Measurements from ENCODE around the gene MEIOSIN.

- TF ChIP-seq, protein P1, sequence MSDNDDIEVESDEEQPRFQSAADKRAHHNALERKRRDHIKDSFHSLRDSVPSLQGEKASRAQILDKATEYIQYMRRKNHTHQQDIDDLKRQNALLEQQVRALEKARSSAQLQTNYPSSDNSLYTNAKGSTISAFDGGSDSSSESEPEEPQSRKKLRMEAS (IDR thresholded peaks at IDR 0.05): no peak
- TF ChIP-seq CREB1 (IDR thresholded peaks at IDR 0.05; ENCODE audit: low read depth) (no peak), FOXM1 (IDR thresholded peaks at IDR 0.05; ENCODE audit: borderline replicate concordance, low read depth) (no peak), RAD21 (IDR thresholded peaks at IDR 0.05; ENCODE audit: low read depth) (no peak), EP300 (IDR thresholded peaks at IDR 0.05; ENCODE audit: borderline replicate concordance) (no peak), YY1 (IDR thresholded peaks at IDR 0.05; ENCODE audit: low read depth) (no peak), TAF1 (IDR thresholded peaks at IDR 0.05; ENCODE audit: low read depth) (no peak), NFIC (IDR thresholded peaks at IDR 0.05) (no peak), CEBPB (IDR thresholded peaks at IDR 0.05) (no peak), EGR1 (IDR thresholded peaks at IDR 0.05) (no peak), TCF12 (IDR thresholded peaks at IDR 0.05; ENCODE audit: low read depth) (no peak), ZBTB7A (IDR thresholded peaks at IDR 0.05; ENCODE audit: low read depth) (no peak)
- TF ChIP-seq, protein P2, sequence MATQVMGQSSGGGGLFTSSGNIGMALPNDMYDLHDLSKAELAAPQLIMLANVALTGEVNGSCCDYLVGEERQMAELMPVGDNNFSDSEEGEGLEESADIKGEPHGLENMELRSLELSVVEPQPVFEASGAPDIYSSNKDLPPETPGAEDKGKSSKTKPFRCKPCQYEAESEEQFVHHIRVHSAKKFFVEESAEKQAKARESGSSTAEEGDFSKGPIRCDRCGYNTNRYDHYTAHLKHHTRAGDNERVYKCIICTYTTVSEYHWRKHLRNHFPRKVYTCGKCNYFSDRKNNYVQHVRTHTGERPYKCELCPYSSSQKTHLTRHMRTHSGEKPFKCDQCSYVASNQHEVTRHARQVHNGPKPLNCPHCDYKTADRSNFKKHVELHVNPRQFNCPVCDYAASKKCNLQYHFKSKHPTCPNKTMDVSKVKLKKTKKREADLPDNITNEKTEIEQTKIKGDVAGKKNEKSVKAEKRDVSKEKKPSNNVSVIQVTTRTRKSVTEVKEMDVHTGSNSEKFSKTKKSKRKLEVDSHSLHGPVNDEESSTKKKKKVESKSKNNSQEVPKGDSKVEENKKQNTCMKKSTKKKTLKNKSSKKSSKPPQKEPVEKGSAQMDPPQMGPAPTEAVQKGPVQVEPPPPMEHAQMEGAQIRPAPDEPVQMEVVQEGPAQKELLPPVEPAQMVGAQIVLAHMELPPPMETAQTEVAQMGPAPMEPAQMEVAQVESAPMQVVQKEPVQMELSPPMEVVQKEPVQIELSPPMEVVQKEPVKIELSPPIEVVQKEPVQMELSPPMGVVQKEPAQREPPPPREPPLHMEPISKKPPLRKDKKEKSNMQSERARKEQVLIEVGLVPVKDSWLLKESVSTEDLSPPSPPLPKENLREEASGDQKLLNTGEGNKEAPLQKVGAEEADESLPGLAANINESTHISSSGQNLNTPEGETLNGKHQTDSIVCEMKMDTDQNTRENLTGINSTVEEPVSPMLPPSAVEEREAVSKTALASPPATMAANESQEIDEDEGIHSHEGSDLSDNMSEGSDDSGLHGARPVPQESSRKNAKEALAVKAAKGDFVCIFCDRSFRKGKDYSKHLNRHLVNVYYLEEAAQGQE (IDR thresholded peaks at IDR 0.05; ENCODE audit: low read depth): no peak
- TF ChIP-seq, protein P3, sequence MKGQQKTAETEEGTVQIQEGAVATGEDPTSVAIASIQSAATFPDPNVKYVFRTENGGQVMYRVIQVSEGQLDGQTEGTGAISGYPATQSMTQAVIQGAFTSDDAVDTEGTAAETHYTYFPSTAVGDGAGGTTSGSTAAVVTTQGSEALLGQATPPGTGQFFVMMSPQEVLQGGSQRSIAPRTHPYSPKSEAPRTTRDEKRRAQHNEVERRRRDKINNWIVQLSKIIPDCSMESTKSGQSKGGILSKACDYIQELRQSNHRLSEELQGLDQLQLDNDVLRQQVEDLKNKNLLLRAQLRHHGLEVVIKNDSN (IDR thresholded peaks at IDR 0.05): no peak
Measured at GRCh38 chr19:45777395-45777961, 44.2 kb downstream of the MEIOSIN start.
